HT-29 (cell line): ENCODE measurements around the gene LHFPL3. TPM values are rescaled to one million over a fixed set of nuclear protein-coding genes. Genes with fewer than 3 reads are reported as not detected.
A peak's percentile ranks its signal among the peaks of the same experiment; 100 is the strongest.
"Not testable (repeated sequence)": the region's sequence is repeated elsewhere in the genome, so short reads cannot be mapped to it uniquely, and the experiment has no call there.

Experiments used
- DNase-seq: peaks from one replicate; pipeline ENCODE4 v3.0.0-alpha.2; 2015; ENCODE audit warnings: low spot score
- small RNA-seq: library from RNA; depleted of rRNA; stranded (forward); fragments of <200 nt; gene quantifications from one replicate; pipeline ENCODE3, GENCODE V24; 2014
- total RNA-seq: library from RNA; depleted of rRNA; stranded (reverse); fragments of >200 nt; shearing (Covaris generic); gene quantifications from 2 replicates; pipeline ENCODE4 v1.2.3, GENCODE V29; 2014; rRNA removed

The LHFPL3 gene
- total RNA-seq, 1 experiment from 2014 or later, result not detected

- DNase-seq, result peak; percentile 57
These were observed 602.9 kb downstream of the LHFPL3 start for GRCh38 chr7:104931181-104931781.

- DNase-seq, result no peak
These were observed 604.6 kb downstream of the LHFPL3 start for GRCh38 chr7:104933022-104933421.

- no peak for DNase-seq
These were observed 605.2 kb downstream of the LHFPL3 start for GRCh38 chr7:104933521-104933988.

GRCh38 chr7:104934665-104935064 is 606.3 kb downstream of the LHFPL3 start:
- DNase-seq, result peak; percentile 67

- no peak for DNase-seq
These were observed 606.9 kb downstream of the LHFPL3 start for GRCh38 chr7:104935276-104935675.

GRCh38 chr7:104936546-104936945 is 608.1 kb downstream of the LHFPL3 start:
- no peak for DNase-seq

GRCh38 chr7:104937489-104937888 is 609.1 kb downstream of the LHFPL3 start:
- not testable (repeated sequence) for DNase-seq

GRCh38 chr7:104938741-104939390 is 610.5 kb downstream of the LHFPL3 start:
- DNase-seq, result no peak

- no peak for DNase-seq
These were observed 611.8 kb downstream of the LHFPL3 start for GRCh38 chr7:104940023-104940710.

- peak; percentile 100 for DNase-seq
These were observed 615.3 kb downstream of the LHFPL3 start for GRCh38 chr7:104943502-104944343.

- no peak for DNase-seq
These were observed 617.2 kb downstream of the LHFPL3 start for GRCh38 chr7:104945599-104945956.

- peak; percentile 66 for DNase-seq
These were observed 617.9 kb downstream of the LHFPL3 start for GRCh38 chr7:104946338-104946737.

- no peak for DNase-seq
These were observed 621.6 kb downstream of the LHFPL3 start for GRCh38 chr7:104950006-104950405.

- no peak for DNase-seq
These were observed 622.4 kb downstream of the LHFPL3 start for GRCh38 chr7:104950754-104951153.

- no peak for DNase-seq
These were observed 623.1 kb downstream of the LHFPL3 start for GRCh38 chr7:104951546-104951945.

GRCh38 chr7:104955276-104955675 is 626.9 kb downstream of the LHFPL3 start:
- DNase-seq, result no peak

Small RNA genes within 50 kb of the gene (small RNA-seq; reads per million reads assigned to genes)
- not detected for gene RN7SL8P

Other genes starting within 250 kb of the LHFPL3 start
- 56.5 and 73.6 TPM in 2 replicates for gene ORC5, start 120.6 kb upstream of the LHFPL3 start, total RNA-seq